Thyroid gland (tissue), 4 donors: ENCODE data around the gene GDAP1L1.

Experiments used
- CTCF ChIP-seq, 6 experiments: fragments of 200-600 bp in 3 of 6; fragments of 450-650 bp in 3 of 6; sonication (generic) in 3 of 6; IDR thresholded peaks; one replicate each; pipeline ENCODE4 v1.5.1; 2016 to 2019; ENCODE audit warnings: antibody characterized with exemption in 6 of 6, mild to moderate bottlenecking in 2 of 6, inconsistent platforms in 1 of 6, moderate library complexity in 1 of 6
- POLR2A ChIP-seq, 2 donors: fragments of 450-650 bp; IDR thresholded peaks; one replicate each; pipeline ENCODE4 v1.6.1; 2017; ENCODE audit warnings: antibody characterized with exemption in 2 of 2, mild to moderate bottlenecking in 2 of 2, moderate library complexity in 1 of 2

GRCh38 chr20:44221368-44221954 is 25.6 kb upstream of the GDAP1L1 start:
- no peak for TF ChIP-seq CTCF (IDR thresholded peaks at IDR 0.05)
- TF ChIP-seq POLR2A (IDR thresholded peaks at IDR 0.05), result no peak
